Pulmonary artery endothelial cell (primary cell): Measurements from ENCODE around the gene IL3RA. TPM values are rescaled to one million over a fixed set of nuclear protein-coding genes. Genes with fewer than 3 reads are reported as not detected.
"Not testable (repeated sequence)": the region's sequence is repeated elsewhere in the genome, so short reads cannot be mapped to it uniquely, and the experiment has no call there.

Source experiments
- DNase-seq: peaks from one replicate; pipeline ENCODE4 v3.0.0-alpha.2; 2011; ENCODE audit warnings: low read depth, low spot score
- total RNA-seq: library from RNA; depleted of rRNA; stranded (reverse); fragments of >200 nt; gene quantifications from 2 replicates; pipeline ENCODE4 v1.2.3, GENCODE V29; 2014

IL3RA gene
- total RNA-seq, 1 donor from 2014 or later: 20.2 TPM

GRCh38 chrX:1330605-1331004 lies 6.0 kb upstream of the IL3RA start:
- DNase-seq: no peak

- DNase-seq: not testable (repeated sequence)
Measured at GRCh38 chrX:1332433-1332832, 4.2 kb upstream of the IL3RA start.

DNA sequence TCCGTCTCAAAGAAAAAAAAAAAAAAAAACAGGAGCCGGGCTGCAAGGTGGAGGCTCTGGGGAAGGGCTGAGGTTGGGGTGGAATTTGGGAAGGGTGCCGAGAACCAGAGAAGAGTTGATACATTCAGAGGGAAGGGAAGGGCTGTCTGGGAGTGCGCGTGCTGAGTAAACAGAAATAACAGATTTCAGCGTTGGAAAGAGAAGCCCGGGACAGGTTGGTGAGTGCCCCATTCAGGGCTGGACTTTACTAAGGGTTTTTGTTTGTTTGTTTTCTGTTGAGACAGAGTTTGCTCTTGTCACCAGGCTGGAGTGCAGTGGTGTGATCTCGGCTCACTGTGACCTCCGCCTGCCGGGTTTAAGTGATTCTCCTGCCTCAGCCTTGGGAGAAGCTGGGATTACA lies 1.7 kb upstream of the IL3RA start:
- DNase-seq: no peak

DNA sequence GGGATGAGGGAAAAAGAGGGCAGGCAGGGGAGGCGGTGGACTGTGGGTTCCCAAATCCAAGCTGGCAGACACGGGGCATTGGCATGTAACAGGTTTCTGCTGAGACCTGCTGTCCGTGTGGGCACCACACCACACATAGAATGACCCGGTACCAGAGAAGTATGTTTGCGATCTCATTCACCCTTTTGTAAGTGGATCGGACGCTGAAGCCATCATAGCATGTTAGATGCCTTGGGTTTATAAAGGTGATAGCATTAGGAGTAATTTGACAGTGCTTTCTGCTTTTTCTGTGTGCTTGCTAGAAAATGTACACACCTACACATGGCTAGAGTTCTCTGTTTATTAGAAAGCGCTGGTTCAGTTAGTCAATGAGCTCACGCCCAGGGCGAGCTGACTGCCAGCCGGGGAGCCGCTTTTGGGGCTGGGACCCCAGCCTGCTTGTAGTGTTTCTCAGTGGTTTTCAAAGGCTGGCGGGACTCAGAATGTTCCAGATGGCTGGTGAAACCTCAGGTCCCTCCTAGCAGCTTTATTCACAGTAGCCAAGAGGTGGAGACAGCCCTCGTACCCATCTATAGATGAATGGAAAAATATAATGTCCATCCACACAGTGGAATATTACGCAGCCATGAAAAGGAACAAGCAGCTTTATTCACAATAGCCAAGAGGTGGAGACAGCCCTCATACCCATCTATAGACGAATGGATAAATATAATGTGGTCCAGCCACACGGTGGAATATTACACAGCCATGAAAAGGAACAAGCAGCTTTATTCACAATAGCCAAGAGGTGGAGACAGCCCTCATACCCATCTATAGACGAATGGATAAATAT lies 579 bp downstream of the IL3RA start:
- no peak for DNase-seq

DNA sequence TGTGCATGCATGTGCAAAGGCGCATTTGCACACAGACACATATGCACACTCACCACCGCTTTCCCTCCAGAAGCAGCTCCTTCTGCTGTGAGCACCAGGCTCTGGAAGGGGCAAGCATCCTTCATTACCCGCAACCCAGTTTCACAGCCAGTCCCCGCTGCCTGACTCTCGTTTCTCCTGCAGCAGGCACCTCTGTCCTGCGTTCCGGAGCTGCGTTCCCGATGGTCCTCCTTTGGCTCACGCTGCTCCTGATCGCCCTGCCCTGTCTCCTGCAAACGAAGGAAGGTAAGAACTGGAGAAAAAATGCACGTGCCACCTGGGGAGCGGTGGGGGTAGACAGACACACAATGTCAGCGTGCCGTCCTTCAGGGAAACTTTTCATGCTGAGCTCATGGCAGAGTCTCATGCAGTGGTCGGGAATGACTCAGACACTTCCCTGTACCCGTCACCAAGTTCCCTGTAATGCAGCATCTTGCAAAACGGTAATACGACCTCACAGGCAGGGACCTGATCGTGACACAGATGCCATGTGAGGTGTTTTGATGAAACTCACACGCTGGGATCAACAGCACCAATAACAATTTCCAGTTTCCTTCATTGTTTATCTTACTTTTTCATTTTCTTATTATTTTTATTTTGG lies 5.1 kb downstream of the IL3RA start:
- no peak for DNase-seq

GRCh38 chrX:1349606-1350005 lies 13.0 kb downstream of the IL3RA start:
- not testable (repeated sequence) for DNase-seq

- DNase-seq: no peak
Measured at GRCh38 chrX:1351981-1352714, 15.6 kb downstream of the IL3RA start.

GRCh38 chrX:1354036-1355019 lies 17.7 kb downstream of the IL3RA start:
- DNase-seq: no peak

DNA sequence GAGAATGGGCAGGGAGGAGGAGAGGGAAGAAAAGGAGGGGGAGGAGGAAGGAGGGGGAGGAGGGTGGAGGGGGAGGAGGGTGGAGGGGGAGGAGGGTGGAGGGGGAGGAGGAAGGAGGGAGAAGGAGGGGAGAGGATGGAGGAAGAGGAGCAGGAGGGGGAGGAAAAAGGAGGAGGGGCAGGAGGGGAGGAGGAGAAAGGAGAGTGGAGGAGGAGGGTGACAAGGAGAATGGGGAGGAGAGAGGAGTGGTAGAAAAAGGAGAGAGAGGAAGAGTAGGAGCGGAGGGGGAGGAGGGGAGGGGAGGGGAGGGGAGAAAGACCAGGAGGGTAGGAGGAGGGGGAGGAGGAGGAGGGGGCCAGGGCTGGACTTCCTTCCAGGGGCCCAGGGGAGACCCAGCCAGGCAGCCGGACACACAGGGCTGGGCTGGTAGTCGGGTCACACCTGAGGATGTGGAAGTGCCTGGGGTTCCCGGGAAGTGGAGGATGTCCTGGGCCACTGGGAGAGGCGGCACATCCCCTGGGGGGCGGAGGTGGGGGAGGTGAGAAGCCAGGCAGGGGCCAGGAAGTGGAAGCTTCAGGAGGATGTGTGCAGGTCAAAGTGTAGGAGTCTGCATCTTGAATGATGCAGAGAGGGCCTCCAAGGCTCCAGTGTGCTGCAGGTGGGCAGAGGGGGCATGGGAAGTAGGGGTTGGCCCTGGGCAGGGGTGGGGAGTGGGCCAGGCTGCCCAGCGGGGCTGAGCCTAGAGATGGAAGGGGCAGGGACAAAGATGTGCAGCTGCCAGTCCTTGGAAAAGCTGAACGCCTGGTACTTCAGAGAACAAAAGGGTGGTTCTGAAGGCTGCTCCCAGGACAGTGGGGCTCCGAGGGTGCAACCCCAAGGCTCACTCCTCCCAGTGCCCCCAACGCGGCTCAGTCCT lies 18.8 kb downstream of the IL3RA start:
- no peak for DNase-seq

DNA sequence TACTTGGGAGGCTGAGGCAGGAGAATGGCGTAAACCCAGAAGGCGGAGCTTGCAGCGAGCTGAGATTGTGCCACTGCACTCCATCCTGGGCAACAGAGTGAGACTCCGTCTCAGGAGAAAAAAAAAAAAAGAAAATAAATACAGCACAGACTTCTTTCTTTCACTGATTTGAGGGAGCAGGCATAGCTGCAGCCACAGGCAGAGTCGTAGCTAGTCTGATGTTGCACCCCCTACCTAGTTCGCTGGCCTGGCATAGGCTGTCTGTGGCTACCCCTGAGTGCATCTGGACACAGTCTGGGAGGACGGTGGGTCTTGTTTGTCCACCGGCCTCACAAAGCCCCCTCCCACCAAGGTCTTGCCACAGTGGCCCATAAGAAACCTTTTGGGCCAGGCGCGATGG lies 21.4 kb downstream of the IL3RA start:
- DNase-seq: no peak

DNA sequence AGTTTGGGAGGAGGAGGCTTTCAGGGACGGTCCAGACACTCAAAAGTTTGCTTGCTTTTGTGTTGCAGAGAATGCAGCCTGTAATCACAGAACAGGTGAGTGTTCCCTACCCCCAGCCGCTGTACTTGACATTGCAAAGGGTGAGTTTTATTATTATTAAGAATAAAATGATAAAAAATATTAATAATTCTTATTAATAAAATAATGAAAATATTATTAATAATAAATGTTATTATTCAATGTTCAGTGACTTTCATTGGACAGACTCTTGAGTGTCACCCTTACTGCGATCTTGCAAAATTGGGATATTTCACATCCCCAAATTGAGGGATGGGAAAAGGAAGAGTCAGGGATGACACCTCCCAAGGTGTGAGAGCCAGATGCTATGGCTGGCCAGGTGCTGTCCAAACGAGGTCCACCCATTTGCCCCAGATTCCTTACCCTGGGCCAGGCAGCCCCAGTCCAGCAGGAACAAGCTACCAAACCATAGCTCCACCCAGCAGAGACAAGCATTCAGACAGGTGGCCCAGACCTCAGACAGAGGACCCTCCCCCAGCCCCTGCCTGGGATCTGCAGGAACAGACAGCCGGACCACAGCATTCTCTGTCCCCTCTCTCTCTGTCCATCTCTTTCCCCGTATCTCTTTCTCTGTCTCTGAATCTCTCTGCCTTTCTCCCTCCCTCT lies 22.4 kb downstream of the IL3RA start:
- no peak for DNase-seq

- DNase-seq: no peak
Measured at GRCh38 chrX:1359477-1359873, 22.9 kb downstream of the IL3RA start.

DNA sequence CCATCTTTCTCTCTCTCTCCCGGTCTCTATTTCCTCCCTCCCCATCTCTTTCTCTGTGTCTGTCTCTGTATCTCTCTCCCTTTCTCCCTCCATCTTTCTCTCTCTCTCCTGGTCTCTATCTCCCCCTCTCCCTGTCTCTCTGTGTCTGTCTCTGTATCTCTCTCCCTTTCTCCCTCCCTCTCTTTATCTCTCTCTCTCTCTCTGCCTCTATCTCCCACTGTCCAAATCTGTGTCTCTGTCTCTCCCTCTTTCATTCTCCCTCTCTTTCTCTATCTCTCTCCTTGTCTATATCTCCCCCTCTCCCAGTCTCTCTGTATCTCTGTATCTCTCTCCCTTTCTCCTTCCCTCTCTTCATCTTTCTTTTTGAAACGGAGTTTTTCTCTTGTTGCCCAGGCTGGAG lies 23.6 kb downstream of the IL3RA start:
- no peak for DNase-seq

GRCh38 chrX:1361275-1361674 lies 24.7 kb downstream of the IL3RA start:
- DNase-seq: no peak

GRCh38 chrX:1361910-1362309 lies 25.3 kb downstream of the IL3RA start:
- no peak for DNase-seq

DNA sequence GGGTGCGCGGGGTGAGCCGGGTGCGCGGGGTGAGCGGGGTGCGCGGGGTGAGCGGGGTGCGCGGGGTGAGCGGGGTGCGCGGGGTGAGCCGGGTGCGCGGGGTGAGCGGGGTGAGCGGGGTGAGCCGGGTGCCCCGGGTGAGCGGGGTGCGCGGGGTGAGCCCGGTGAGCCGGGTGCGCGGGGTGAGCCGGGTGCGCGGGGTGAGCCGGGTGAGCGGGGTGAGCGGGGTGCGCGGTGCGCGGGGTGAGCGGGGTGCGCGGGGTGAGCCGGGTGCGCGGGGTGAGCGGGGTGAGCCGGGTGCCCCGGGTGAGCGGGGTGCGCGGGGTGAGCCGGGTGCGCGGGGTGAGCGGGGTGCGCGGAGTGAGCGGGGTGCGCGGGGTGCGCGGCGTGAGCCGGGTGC lies 29.8 kb downstream of the IL3RA start:
- not testable (repeated sequence) for DNase-seq

GRCh38 chrX:1368385-1368698 lies 31.8 kb downstream of the IL3RA start:
- DNase-seq: no peak

DNA sequence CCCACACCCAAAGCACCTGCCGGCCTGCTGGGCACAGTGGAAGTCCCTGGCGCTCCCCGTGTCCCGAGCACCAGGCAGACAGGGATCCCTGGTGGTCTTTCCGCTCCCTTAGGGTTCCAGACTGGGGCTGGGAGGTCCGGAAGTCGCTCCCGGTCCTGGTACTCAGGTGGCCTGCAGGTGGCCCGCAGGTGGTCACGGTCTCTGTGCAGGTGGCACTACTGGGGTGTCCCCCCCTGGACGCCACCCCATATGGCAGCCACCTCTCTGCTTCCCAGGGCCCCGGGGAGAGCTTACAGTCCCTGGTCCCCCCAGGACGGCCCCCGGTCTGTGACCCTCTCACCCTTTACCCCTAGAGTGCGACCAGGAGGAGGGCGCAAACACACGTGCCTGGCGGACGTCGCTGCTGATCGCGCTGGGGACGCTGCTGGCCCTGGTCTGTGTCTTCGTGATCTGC lies 41.7 kb downstream of the IL3RA start:
- no peak for DNase-seq

DNA sequence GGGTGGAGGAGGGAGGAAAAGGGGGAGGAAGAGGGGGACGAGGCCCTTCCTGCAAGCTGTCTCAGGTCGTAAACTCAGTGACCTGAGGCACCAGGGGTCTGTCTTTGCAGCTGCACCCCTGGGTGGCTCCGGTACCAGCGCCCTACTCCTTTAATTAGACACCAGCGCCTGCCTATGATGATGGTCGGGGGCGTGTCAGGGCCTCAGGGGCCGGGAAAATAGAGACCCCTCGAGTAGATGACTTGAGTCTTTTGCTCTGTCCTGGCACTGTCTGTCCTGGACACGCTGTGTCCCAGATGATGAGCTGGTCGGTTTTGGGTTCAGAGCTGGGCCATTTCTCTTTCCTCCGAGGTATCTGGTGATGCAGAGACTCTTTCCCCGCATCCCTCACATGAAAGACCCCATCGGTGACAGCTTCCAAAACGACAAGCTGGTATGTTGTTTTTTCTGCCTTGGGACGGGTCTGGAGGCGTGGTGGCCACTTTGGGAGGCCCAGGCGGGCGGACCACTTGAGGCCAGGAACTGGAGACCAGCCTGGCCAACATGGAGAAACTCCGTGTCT lies 44.2 kb downstream of the IL3RA start:
- no peak for DNase-seq
